HG03457 (cell line): ENCODE data around the gene LRP1.

Experiments
- ATAC-seq: cut with Tn5 transposase; IDR thresholded peaks from one replicate; pipeline ENCODE4 v1.9.1; 2021; ENCODE audit warnings: moderate number of reproducible peaks; ENCODE audit not compliant: unreplicated experiment

Gene LRP1

DNA sequence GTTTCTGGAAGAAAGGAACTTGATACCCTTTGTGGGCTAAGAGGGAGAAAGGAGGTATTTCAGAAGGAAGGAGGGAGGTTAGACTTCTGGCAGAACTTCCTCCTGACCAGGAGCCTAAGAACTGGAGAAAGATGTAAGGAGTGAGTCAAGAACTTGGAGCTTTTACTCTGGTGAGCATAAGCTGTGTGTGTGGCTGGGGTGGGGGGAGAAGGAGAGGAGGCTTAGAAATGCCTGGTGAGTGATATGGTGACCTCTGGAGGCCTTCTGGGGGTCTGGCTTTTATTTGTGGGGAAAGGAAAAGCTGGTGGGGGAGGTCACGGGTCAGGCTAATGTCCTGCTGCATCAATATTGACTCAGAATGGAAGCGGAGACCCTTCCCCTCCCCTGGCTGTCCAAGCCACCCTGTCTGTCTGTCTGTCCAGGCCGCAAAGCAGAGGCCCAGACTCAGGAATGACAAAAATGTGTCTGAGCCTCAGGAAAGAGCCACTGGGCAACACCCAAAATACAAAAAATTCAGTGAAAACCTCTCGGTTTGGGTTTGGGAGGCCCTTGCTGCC, 4.8 kb downstream of the LRP1 start:
- ATAC-seq: no peak

DNA sequence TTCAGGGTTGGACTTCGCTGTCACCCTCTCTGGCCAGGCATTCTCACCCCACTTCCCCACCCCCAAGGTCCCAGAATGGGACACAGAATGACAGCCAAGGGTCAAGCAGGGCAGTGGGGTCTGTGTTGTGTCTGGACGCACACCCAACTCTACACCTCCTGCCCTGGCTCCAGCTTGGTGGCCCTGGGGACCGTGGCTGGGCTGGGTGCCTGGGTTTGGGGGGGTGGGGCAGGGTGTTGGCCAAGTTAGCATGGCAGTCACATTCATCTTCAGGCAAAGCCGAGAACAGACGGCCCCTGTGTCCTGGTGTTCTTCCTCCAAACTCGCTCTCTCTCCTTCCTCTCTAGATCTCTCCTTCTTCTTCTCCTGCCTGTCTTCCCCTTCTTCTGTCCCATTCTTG, 5.6 kb downstream of the LRP1 start:
- ATAC-seq: no peak

DNA sequence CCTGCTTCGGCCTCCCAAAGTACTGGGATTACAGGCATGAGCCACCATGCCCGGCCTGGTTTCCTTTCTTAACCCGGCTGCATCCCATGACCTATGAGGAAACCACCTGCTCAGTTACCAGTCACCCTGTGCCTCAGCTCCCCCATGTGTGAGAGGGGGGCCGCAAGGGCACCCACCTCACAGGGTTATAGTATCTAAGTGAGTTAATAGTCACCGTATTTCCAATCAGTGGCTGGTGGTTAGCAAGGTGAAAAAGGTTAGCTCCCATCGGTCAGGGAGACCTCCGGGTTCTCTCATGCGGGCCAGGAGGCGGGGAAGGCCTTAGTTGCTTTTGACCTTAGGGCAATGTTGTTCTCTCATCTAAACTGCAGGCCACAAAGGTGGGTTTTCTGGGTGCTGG, 6.7 kb downstream of the LRP1 start:
- ATAC-seq: no peak

GRCh38 chr12:57135527-57136326, 7.4 kb downstream of the LRP1 start:
- no peak for ATAC-seq

DNA sequence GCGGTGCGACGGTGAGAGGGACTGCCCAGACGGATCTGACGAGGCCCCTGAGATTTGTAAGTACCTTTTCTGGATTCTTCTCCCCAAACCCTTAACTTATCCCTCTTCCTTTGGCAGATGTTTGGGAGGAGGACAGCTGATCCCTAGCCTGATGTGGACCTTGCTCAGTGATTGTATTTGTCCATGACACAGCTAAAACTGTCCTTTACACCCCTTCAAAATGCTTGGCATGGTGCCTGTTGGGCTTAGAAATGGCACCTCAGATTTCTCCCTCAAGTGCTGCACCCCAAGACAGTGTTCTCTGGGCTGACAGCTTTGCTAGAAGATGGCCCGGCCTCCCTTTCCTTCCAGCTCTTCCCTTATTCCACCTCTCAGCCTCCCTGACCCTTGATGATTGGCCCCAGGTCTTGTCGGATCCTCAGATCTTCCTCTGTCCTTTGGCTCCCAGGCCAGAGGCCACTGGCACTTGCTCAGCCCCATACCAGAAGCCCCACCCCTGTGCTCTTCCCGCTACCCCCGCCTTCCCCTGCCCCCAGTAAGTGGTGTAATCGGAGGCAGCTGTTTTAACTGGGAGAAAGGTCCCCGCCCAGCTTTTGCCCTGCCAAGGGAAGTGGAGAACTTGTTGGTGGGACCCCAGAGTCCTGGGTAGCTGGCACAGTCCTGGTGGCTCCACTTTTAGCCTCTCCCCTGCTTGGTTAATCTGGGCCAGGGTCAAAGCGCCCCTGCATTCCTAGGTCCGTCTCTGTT, 10.4 kb downstream of the LRP1 start:
- no peak for ATAC-seq

GRCh38 chr12:57139796-57140649, 11.7 kb downstream of the LRP1 start:
- ATAC-seq: no peak

DNA sequence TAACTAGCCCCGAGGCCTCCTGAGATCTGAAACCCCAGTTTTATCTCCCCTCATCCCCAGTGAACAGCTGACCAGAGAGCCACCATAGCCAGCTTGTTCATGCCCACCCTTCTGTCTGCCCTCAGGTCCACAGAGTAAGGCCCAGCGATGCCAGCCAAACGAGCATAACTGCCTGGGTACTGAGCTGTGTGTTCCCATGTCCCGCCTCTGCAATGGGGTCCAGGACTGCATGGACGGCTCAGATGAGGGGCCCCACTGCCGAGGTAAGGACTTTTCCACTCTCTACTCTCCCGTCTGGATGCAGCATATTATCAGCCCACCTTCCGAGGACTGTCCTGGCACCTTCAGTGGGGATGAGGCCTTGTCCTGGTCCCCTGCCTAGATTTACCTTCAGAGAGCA, 13.0 kb downstream of the LRP1 start:
- ATAC-seq: no peak

DNA sequence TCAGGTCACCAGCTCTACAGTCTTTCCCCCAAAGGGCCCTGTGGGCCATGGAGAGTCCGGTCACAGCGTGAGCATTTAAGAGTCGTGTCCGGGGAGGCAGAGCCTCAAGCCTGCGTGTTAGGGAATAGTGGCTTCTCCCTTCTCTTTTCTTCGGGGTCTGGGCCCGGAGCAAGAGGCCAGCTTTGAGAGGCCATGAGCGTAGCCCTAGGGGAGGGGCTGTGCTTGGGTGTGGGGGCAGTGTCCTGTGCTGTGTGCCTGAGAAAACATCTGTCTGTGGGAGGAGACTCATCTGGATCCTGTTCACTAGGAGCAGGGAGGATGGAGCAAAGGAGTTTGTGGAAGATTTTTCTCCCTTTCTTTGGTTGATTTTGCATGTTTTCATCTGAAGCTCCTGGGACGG, 13.8 kb downstream of the LRP1 start:
- no peak for ATAC-seq

GRCh38 chr12:57142727-57143126, 14.4 kb downstream of the LRP1 start:
- no peak for ATAC-seq

DNA sequence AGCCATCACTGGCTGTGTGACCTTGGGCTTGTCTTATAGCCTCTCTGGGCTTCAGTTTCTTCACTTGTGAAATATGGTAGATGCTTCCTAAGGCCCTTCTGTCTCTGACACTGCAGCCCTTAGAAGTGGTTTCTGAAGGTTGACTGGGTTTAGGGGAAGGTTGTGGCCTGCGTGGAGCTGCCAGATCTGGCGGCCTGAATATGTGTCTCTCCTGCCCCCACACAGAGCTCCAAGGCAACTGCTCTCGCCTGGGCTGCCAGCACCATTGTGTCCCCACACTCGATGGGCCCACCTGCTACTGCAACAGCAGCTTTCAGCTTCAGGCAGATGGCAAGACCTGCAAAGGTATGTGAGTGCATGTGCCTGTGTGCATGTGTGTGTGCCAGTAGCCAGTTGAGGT, 15.2 kb downstream of the LRP1 start:
- ATAC-seq: no peak

DNA sequence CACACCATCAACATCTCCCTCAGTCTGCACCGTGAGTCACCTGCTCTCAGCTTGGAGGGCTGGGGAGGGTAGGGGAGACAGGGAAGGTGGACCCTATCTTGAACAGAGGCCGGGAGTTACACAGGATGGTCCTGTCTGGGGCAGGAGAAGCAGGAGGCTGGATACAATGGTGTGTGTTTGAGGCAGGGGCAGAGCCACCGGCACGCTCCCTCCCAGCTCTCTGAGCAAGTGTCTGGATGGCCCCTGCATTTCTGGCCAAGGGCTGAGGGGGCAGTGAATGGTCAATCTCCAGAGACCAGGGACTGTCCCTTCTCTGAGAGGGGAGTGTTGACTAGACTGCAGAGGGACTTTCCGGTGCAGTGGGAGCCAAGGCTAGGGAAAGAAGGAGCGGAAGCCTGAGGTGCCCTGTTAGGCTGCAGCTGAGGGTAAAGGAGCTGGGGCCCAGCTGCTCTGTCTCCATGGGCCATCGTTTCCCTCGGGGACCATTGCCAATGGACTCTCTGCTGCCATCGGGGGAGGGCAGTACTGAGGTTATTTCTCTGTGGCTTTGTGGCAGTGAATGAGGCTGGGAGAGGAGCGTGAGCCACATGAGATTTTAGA, 17.3 kb downstream of the LRP1 start:
- no peak for ATAC-seq

GRCh38 chr12:57146092-57146491, 17.8 kb downstream of the LRP1 start:
- ATAC-seq: no peak

DNA sequence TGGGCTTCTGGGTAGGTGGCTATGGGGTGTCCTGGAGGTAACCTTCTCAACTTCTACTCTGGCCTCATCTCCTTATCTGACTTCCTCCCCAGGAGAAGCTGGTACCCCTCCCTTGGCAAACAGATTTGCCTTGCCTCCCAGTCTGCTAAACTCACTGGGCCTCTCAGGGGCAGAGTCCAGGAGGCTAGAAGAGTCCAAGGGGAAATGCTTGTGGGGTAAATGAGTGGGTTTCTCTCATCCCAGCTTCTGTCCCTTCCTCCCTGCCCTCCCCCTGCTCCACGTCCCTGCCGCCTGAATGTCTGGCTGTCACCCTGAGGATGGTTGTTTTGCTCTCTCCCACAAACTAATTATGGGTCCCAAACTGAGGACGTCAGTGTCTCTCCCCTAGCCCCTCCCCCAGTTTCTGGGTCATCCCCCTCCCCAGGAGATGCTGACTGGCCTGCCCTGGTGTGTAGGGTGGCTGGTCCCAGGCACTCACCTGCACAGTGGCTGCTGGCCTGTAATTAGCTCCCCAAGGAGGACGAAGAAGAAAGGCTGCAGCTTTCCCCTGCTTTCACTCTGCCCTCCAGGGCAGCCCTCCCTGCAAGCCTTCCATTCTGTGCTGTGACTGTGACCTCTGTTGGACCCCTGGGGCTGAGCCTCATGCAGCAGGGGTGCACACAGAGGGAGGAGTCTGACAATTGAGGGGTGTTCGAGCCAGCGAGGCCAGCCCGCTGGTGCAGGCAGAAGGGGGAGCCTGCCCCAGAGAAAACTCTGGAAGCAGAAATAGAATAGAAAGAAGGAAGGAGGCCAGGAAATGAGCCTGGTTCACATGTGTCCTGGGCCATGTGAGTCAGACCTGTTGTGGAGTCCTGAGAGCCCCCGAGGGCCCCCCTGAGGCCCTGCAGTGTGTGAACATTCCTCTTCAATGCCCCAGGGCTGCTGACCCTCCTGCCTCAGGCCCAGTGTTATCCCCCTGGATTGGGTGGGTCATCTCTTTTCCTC, 19.0 kb downstream of the LRP1 start, which contains the start of gene LRP1-AS:
Gene LRP1-AS, minus strand, starts transcription at position 659 of the 984 bp plus-strand sequence.
- ATAC-seq: no peak

DNA sequence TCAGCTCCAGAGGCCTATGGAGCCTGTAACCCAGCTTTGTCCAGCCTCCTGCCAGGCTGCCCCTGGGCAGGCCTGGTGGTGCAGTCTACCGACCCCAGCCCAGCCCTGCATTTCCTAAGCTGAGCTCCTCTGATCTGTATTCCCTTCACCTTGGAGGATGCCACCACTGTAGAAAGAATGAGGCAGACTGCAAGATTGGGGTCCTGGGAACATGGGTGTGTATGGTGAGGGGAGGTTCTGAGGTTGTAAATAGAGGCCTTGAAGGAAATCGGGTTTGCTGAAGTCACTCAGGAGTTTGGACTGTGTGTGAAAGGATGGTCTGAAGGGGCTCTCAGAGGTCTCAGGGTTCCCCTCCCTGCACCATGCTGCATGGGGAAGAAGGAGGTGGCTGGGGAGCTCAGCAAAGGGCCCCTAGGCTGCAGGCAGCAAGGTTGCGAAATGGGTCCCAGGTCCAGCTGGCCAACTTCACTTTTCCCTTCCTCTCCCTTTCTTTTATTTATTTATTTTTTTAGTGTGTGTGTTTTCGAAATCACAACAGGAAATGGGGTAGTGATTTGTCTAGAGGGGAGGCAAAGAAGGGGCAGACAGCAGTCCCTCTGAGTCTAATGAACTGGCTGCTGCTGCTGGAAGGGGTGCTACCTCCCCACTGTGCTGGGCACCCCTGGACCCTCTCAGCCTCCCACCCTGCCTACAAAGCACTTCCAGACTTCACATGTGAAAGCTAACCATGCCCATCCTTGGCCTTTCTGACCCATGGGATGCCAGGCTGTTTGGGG, 20.4 kb downstream of the LRP1 start:
- ATAC-seq: no peak

- no peak for ATAC-seq
Observed at GRCh38 chr12:57149245-57149900, 21.1 kb downstream of the LRP1 start.

- no peak for ATAC-seq
Observed at GRCh38 chr12:57150400-57151000, 22.2 kb downstream of the LRP1 start.

- no peak for ATAC-seq
Observed at GRCh38 chr12:57151741-57152630, 23.7 kb downstream of the LRP1 start.
